GM21515 (cell line): Measurements from ENCODE around the gene NUP93.
"Not testable (repeated sequence)": the region's sequence is repeated elsewhere in the genome, so short reads cannot be mapped to it uniquely, and the experiment has no call there.

ENCODE experiments used
- ATAC-seq: cut with Tn5 transposase; IDR thresholded peaks from one replicate; pipeline ENCODE4 v1.9.1; 2021; ENCODE audit not compliant: unreplicated experiment

NUP93 gene

DNA sequence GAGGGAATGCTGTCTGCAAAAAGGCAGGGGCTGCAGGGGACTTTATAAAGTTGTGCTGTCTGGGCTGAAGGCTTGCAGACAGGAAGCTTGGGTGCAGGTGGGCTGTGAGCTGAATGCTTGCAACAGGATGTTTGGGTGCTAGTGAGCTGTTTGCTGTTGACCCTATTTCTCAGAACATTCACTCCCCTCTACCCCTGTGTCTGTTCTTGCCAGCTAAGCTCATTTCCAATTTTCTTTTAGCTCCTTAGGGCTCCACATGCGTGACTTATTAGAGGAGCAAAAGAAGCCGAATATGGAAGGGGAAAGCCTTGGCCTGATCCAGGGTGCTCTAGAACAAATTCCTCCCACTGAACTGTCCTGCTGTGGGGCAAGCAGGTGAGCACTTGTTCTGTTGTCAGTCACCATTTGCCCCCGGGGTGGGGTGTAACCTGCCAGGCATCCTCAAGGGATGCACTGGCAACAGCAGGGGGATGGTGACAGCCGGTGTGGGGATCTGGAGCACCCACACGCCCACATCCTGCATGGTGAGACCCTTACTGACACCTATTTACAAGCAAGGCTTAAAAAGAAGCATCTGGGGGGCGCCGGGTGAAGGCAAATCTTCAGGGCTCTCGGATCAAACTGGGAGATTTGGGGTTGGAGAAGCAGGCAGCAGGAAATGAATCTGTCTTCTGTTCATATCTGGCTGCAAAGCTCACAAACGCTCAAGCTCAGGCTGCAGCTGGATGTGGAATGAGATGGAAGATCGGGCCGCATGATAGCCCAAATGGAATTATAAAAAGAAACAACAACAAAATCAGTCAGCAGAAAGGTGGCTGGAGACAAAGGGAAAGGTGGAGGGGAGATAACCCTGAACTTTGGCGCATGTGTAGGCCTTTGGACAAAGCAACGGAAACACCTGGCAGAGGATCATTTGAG is 21.1 kb upstream of the NUP93 start:
- ATAC-seq = no peak

DNA sequence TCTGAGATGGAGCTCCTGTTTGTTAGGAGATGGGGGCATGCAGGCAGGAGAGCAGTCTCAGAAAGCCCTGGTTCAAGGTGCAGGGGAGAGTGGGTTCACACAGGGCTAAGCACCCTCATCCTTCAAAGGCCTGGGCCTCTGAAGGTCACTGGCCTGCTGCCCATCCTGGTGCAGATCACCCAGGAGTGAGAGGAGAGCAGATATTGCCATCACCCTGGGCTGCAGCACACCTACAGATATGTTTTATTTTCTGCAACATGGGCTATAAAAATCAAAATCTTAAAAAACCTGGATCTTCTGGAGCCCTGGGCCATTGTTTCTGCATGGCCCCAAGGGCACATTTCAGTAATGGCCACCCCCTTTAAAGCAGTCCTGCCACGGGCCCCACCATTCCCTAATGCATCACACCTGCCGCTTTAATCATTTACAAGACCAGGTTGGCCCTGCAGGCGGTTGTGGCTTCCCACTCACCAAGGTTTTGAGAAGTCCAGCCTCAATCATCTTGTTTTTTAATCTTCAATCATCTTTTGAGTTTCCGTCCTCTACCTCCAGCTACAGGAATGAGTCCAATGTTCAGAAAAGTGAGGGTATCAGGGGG is 20.4 kb upstream of the NUP93 start:
- ATAC-seq = no peak

DNA sequence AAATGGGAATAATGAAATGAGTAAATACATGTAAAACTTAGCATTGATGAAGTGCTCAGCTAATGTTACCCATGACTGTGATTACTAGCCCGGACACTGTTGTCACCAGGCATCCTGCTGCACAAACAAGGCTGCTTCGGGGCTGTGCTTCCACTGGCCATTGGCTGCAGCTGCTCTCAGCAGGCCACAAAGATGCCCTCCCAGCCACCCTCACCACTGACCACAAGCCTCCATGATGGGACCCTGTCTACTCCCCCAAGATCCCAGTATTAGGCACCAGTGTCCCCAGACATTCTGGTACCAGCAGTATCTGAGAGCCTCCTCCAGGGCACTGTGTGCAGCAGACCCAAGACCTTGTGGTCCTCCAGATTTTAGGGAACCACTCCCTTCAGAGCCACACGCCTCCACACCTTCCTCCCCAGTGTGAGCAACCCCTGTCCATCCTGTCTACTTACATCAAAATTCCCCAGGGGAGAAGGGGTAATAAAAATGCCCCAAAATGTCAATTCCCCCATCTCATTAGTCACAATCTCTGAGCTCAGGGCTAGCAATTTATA is 19.7 kb upstream of the NUP93 start:
- ATAC-seq = no peak

DNA sequence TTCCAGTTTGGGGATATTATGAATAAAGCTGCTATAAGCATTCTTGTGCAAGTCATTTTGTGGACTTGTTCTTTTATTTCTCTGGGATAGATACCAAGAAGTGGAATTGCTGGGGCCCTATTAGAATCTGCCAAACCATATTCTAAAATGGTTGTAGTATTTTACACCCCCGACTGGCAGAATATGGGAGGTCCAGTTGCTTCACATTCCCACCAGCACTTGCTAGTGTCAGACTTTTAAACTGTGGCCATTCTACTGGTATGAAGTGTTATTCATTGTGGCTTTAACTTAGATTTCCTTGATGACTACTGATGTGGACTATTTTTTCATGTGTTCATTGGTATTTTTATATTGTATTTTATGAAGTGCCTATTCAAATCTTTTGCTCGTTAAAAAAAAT is 18.1 kb upstream of the NUP93 start:
- no peak for ATAC-seq

DNA sequence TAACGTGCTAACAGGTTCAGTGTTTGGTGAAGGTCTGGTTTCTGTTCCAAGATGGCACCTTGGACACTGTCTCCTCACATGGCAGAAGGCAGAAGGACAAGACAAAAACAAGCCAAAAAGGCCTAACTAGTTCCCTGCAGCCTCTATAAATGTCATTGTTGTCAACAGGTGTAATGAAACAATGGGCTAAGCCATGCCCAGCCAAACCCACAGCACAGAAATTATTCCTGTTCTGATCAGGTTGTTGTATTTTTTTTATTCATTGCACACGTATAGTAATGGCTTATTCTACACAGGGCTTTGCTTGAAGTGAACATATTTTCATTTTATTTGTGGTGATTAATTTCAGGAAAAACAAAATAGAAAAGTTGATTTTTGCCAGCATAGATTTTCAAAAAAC is 16.1 kb upstream of the NUP93 start:
- ATAC-seq = no peak

DNA sequence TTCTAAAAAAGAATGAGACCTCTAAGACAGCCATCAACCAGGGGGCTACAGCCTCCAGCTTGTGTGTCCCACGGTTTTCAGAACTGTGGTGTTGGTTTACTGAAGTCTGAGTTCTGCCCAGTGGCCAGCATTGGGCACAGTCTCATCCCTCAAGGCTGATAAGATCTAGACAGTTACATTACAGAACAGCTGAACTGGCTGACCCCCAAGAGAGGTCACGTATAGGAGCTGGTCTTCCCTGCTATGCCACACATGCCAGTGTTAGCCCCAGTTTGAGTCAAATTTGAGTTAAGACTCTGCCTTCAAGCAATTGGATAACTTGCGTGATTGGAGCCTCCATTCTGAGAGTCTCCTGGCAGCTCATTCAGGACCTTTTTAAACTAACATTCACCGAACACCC is 14.8 kb upstream of the NUP93 start:
- ATAC-seq = no peak

DNA sequence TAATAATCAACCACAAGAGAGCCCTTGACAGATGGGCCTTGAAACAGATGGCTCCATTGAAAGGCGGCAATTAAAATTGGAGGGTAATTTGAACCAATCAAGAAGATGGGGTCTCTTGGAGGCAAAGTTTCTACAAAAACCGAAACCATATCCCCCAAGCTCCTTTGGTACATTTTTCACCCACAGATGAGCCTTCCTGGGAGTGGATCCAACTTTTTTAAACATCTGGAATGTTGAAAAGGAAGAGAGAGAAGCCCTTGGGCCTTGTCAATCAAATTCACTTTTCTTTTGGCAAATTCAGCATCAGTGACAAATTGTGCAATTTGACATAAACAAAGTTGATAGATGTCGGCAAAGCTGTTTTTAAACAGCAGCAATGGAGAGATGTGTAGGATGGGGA is 13.2 kb upstream of the NUP93 start:
- ATAC-seq = no peak

DNA sequence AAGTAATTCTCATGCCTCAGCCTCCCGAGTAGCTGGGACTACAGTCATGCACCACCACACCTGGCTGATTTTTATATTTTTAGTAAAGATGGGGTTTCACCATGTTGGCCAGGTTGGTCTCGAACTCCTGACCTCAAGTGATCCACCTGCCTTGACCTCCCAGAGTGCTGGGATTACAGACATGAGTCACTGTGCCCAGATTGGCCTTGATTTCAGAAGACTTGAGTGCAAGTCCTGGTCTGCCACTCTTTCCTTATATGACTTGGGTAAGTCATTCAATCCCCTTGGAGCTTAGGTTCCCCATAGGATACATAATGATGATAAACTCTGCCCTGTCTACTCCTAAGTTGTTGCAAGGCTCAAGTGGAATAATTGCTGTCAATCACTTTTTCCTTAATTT is 12.4 kb upstream of the NUP93 start:
- not testable (repeated sequence) for ATAC-seq

DNA sequence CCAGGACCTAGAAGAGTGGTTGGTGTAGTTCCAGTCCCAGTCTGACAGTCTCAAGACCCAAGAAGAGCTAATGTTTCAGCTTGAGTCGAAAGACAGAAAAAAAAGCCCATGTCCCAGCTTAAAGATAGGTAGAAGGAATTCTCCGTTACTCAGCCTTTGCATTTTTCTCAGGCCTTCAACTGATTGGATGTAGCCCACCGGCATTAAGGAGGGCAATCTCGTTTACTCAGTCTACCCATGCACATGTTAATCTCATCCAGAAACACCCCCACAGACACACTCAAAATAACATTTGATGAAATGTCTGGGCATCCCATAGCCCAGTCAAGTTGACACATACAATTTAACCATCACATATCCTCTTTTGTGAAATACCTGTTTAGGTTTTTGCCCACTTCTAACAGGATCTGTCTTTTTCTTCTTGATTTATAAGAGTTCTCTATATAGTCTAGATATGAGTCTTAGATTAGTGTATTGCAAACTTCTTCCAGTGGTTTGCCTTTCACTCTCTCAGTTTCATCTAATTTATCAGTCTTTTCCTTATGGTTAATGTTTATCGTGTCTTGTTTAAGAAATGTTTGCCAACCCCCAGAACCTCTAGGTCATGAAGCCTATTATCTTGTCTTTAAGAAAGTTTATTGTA is 7.6 kb upstream of the NUP93 start:
- ATAC-seq = no peak

DNA sequence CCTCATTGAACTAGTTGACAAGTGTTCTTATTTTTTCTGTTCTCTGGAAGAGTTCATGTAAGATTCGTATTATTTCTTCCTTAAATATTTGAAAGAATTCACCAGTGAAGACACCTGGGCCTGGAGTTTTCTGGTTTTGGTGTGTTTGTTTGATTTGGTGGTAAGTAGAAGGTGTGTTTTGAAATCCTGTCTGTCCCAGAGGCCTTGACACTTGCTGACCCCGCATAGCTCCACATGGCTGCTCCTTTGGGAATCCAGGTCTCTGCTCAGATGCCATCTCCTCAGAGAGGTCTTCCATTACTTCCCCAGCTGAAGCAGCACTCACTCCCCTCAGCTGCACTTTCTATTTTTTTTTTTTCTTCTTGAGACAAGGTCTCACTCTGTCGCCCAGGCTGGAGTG is 5.7 kb upstream of the NUP93 start:
- no peak for ATAC-seq

DNA sequence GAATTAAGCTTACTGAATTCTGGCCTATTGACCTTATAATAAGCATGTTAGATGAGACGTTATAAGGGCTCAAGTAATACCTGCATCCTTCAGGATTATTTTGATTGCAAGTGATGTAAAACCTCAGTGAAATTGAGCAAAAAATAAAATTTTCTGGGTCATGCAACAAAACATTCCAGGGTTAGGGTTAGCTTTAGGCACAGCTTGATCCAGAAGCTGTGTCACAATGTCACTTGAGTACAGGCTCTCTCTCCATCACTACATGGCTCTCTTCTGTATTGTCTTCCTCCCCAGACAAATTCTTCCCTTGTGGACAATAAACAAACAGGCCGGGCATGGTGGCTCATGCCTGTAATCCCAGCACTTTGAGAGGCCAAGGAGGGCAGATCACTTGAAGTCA is 3.6 kb upstream of the NUP93 start:
- no peak for ATAC-seq

DNA sequence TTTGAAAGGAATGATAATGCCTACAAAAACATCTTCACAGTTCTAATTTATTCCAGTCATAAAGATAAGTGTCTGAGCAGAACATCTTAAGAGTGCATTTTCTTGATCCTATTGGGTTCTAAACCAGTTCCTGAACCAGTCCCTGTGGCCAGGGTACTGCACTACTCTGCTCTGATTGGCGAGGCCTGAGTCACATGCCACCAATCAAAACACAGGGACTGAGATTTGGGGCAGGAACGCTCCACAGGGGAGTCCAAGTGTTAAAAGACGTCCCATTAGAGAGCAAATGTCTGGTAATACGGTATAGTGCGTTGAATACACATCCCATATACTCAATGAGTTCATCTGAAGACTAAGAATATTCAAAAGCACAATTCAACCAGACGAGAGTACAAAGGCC is 3.0 kb upstream of the NUP93 start:
- ATAC-seq = no peak

DNA sequence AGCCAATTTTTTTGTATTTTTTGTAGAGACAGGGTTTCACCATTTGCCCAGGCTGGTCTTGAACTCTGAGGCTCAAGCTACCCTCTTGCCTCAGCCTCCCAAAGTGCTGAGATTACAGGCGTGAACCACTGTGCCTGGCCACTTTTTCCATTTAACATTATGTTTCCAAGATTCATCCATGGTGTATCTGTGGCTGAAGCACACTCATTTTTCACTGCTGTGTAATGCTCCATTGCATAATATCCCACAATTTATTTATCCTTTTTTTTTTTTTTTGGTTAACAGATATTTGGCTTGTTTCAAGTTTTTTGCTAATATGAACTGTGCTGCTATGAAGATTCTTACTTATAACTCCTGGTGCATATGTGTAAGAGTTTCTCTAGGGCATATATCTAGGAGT is 1.9 kb upstream of the NUP93 start:
- ATAC-seq = no peak

DNA sequence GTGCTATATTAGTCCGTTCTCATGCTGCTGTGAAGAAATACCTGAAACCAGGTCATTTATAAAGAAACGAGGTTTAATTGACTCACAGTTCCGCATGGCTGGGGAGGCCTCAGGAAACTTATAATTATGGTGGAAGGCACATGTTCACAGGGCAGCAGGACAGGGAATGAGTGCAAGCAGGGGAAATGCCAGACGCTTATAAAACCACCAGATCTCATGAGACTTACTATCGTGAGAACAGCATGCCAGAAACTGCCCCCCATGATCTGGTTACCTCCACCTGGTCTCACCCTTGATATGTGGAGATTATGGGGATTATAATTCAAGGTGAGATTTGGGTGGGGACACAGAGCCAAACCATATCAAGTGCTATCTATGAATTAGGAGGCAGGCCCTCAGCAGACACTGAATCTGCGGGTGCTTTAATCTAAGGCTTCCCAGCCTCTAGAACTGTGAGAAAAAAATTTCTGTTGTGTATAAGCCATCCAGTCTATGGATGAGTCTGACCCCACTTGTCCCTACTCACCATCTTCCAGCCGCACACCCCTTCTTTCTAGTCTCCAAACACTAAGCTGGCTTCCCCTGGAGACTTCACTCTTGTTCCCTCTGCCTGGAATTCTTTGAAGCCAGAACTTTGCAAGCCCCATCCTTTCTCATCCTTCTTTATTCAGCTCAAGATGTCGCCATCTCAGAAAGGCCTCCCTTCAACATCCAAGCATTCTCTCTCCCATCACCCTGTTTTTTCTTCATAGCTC is 772 bp upstream of the NUP93 start:
- ATAC-seq = no peak

DNA sequence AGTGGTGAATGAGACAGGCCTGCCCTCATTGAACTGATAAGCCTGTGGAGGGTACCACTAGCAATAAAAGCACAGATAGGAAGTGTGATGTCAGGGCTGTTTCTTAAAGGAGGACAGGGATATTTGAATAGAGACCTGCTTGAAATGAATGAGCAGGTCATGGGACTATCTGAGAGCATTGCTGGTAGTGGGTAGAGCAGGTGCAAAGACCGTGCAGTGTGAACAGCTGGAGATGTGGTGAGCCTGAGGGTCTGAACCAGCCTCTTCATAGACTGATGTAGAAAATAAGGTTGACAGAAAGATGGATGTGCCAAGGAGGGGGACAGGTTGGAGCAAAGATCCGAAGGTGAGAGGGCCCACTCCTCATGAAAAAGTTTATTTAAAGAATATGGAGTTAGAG is 2.4 kb downstream of the NUP93 start:
- peak; percentile 32 for ATAC-seq

DNA sequence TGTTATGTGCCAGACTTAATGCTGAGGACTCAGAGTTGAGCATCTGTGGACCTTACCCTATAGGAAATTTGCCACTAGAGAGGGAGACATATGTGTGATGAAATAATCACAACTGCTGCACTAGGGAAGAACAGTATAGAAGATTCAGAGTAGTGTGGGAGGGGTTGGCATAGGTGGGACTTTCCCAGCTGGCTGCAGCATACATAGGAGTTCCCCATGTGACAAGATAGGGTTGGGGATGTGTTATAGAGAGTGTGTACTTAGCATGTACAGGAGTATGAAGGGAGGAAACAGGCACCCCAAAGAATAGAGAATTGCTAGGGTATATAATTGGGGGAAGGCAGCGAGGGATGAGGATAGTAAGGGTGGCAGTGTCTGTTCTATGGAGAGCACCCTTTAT is 2.9 kb downstream of the NUP93 start:
- no peak for ATAC-seq

DNA sequence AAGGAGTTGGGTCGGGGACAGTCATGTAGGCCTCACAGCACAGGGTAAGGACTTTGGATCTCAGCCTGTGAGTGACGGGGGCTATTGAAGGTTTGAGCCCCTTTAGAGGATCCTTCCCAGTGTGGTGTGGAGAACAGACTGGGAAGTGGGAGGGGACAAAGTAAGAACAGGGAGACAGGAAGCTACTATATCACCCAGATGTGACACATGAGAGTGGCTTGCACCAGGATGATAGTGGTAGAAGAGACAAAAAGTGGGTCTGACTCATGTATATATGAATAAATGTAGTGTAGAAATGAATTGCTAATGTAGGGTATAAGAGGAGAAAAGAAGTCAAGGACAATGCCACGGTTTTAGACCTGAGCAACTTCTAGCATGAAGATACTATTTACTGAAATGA is 4.5 kb downstream of the NUP93 start:
- no peak for ATAC-seq

DNA sequence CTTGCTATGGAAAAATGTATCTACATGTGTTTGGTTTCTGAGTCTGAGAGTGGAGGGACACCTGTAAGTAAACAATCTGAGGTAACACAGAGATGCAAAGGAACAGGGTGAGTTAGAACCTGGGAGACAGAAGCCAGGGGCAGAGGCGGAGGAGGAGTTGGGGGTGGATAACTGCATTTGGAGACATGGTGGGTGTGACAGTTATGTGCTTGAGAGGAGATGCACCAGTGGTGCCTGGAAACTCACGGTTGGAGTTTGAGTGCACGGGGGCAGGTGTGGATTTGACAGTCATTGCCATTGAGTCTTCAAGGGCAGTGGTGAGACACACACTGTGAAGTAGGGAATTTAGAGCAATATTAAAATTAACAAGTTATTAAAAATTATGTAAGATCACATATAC is 6.5 kb downstream of the NUP93 start:
- ATAC-seq = no peak

DNA sequence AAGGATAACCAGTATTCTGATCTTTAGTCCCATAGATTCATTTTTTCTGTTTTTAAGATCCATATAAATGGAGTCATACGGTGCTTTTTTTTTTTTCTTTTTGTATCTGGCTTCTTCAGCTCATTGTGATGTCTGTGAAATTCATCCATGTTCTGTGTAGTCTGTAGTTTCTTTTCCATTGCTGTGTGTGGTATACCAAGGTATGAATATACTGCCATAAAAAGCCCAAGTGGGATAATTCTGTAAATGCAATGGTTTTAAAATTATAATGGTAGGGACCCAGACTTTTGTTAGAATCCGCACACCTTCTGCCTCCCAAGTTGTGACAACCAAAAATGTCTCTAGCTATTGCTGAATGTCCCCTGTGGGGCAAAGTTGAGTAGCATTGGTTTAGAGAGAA is 7.6 kb downstream of the NUP93 start:
- no peak for ATAC-seq

DNA sequence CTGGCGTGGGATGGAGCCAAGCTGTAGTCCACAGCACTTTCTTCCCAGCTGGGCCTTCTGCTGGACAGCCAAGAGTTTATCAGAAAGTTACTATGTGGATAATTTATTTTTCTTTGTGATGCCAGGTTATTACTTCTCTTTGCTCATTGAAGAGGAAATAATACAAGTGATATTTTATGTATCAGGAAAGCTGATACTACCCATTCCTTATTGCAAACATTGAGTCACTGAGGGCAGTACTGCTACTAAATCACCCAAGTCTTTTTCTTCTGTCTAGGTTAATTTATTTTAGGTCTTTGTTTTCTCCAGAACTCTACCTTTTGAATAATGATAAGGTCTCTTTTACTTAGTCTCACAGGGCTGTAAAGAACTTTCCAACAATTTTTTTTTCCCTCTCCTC is 8.3 kb downstream of the NUP93 start:
- no peak for ATAC-seq

DNA sequence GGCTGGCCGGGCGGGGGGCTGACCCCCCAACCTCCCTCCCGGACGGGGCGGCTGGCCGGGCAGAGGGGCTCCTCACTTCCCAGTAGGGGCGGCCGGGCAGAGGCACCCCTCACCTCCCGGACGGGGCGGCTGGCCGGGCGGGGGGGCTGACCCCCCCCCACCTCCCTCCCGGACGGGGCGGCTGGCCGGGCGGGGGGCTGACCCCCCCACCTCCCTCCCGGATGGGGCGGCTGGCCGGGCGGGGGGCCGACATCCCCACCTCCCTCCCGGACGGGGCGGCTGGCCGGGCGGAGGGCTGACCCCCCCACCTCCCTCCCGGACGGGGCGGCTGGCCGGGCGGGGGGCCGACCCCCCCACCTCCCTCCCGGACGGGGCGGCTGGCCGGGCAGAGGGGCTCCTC is 9.4 kb downstream of the NUP93 start:
- ATAC-seq = not testable (repeated sequence)
